ENCODE results near the gene KRTAP12-3.

- TF ChIP-seq CTCF (IDR thresholded peaks at IDR 0.05; ENCODE audit: insufficient read depth, low read depth, low read length), result no peak
- TF ChIP-seq EZH2 (IDR thresholded peaks at IDR 0.05; ENCODE audit: insufficient read depth, low read length), result no peak
Measured at GRCh38 chr21:44636209-44637017, 21.3 kb upstream of the KRTAP12-3 start.

Data from astrocyte (in vitro differentiated cells and primary cell).